Measurements from ENCODE around the gene TBL1X. TPM values are rescaled to one million over a fixed set of nuclear protein-coding genes. Genes with fewer than 3 reads are reported as not detected.

TBL1X gene
- total and polyA plus RNA-seq, 2 of the 13 experiments (the other 11 are each of a cell fraction or from before 2014, with no cell fraction given) = 17.6 to 19.9 TPM

- TF ChIP-seq ZNF468 (CRISPR knock-in tag; IDR thresholded peaks at IDR 0.05) = no peak
- TF ChIP-seq SNAPC4 (CRISPR knock-in tag; IDR thresholded peaks at IDR 0.05) = no peak
- TF ChIP-seq IKZF1 (IDR thresholded peaks at IDR 0.05) = no peak
- TF ChIP-seq HMG20B (CRISPR knock-in tag; conservative IDR thresholded peaks at IDR 0.05) = no peak
Measured at GRCh38 chrX:9772943-9773342, 308.1 kb downstream of the TBL1X start (continued).

GRCh38 chrX:9775930-9776329, 311.1 kb downstream of the TBL1X start:
- Histone ChIP-seq H2AFZ (ENCODE audit: low read length) (no peak overlapping the region), H3K9ac (ENCODE audit: insufficient read depth, low read depth, low read length) (no peak overlapping the region), H3K9me3 (ENCODE audit: low read length) (no peaks in the 10 kb centered on the region), H3K79me2 (ENCODE audit: insufficient read depth, low read length) (no peaks in the 10 kb centered on the region), H3K27ac (ENCODE audit: extremely low read length, insufficient read depth, low read length) (no peak overlapping the region), H3K36me3 (replicated peaks in 1 of 2; ENCODE audit: control insufficient read depth in 1 of 2, insufficient read depth in 2 of 2, low read length in 2 of 2) (no peaks in the 10 kb centered on the region), H4K20me1 (ENCODE audit: insufficient read depth, low read length) (no peaks in the 10 kb centered on the region), H3K27me3 (ENCODE audit: control insufficient read depth in 1 of 2, insufficient read depth in 2 of 2, low read length in 2 of 2) (no peaks in the 10 kb centered on the region), H3K4me1 (ENCODE audit: insufficient read depth, low read length) (no peaks in the 10 kb centered on the region), H3K4me3 (replicated peaks in 1 of 3; ENCODE audit: insufficient read depth in 1 of 3, low read depth in 2 of 3, low read length in 3 of 3) (no peak overlapping the region), H3K4me2 (ENCODE audit: low read depth, low read length) (no peak overlapping the region)
- FAIRE-seq (no peak), DNase-seq (ENCODE audit: low spot score) (no peak), ATAC-seq (no peak)
- ChIA-PET CTCF (ENCODE audit: low intra/inter-chr PET ratio, low total read pairs) (no interaction called here), POLR2A (no interaction called here)
- BruUV-seq (replicated peaks) = no TSS peak
- in situ Hi-C loops (cut with HindIII; ENCODE audit: extremely low pct_ligation_motif_present, low pct_unique_long_range_greater_than_20kb) (no loop called here), intact Hi-C loops (cut with micrococcal nuclease; ENCODE audit: unreplicated experiment) (no loop called here)
- 100% methylated on average over 3 of the region's 8 CpGs for WGBS (ENCODE audit: low lambda C conversion rate)
- TF ChIP-seq SP2 (CRISPR knock-in tag; IDR thresholded peaks at IDR 0.05) (no peak), CBFB (CRISPR knock-in tag; IDR thresholded peaks at IDR 0.05) (no peak), MTA1 (CRISPR knock-in tag; IDR thresholded peaks at IDR 0.05; ENCODE audit: borderline replicate concordance) (no peak), TEAD3 (CRISPR knock-in tag; optimal IDR thresholded peaks at IDR 0.05; ENCODE audit: borderline replicate concordance) (no peak), SSRP1 (CRISPR knock-in tag; IDR thresholded peaks at IDR 0.05) (no peak), KLF15 (CRISPR knock-in tag; IDR thresholded peaks at IDR 0.05; ENCODE audit: borderline replicate concordance) (no peak), FUBP1 (CRISPR knock-in tag; IDR thresholded peaks at IDR 0.05; ENCODE audit: borderline replicate concordance) (no peak), ZNF143 (CRISPR knock-in tag; IDR thresholded peaks at IDR 0.05) (no peak), ZNF121 (CRISPR knock-in tag; IDR thresholded peaks at IDR 0.05) (no peak), TFDP2 (CRISPR knock-in tag; IDR thresholded peaks at IDR 0.05) (no peak), U2AF1 (optimal IDR thresholded peaks at IDR 0.05; ENCODE audit: low read depth, low read length) (no peak), CBX2 (IDR thresholded peaks at IDR 0.05; ENCODE audit: low read depth, low read length) (no peak), CBX2 (CRISPR knock-in tag; IDR thresholded peaks at IDR 0.05; ENCODE audit: low read depth) (no peak), ZMAT5 (CRISPR knock-in tag; IDR thresholded peaks at IDR 0.05; ENCODE audit: borderline replicate concordance, low read depth) (no peak)
